HG03520 (cell line): ENCODE results near the gene SLC39A3.

Source experiments
- ATAC-seq: cut with Tn5 transposase; IDR thresholded peaks from one replicate; pipeline ENCODE4 v1.9.1; 2021; ENCODE audit warnings: mild to moderate bottlenecking, moderate library complexity; ENCODE audit not compliant: unreplicated experiment

SLC39A3 gene

GRCh38 chr19:2750808-2751437, 11.1 kb upstream of the SLC39A3 start:
- ATAC-seq = no peak

- ATAC-seq = no peak
Measured at GRCh38 chr19:2747349-2747748, 7.5 kb upstream of the SLC39A3 start.

GRCh38 chr19:2744113-2744512, 4.3 kb upstream of the SLC39A3 start:
- ATAC-seq = no peak

GRCh38 chr19:2743099-2743498, 3.3 kb upstream of the SLC39A3 start:
- no peak for ATAC-seq

GRCh38 chr19:2740314-2740656, 468 bp upstream of the SLC39A3 start:
- peak; percentile 5 for ATAC-seq

GRCh38 chr19:2736550-2737190, 3.1 kb downstream of the SLC39A3 start:
- ATAC-seq = no peak

- no peak for ATAC-seq
Measured at GRCh38 chr19:2735374-2735773, 4.4 kb downstream of the SLC39A3 start.

GRCh38 chr19:2734589-2735288, 5.1 kb downstream of the SLC39A3 start:
- no peak for ATAC-seq

- ATAC-seq = no peak
Measured at GRCh38 chr19:2733930-2734588, 5.8 kb downstream of the SLC39A3 start.

GRCh38 chr19:2732883-2733282, 6.9 kb downstream of the SLC39A3 start:
- ATAC-seq = no peak

- no peak for ATAC-seq
Measured at GRCh38 chr19:2732157-2732725, 7.6 kb downstream of the SLC39A3 start.

- ATAC-seq = no peak
Measured at GRCh38 chr19:2731181-2731995, 8.4 kb downstream of the SLC39A3 start.

- no peak for ATAC-seq
Measured at GRCh38 chr19:2729943-2730818, 9.6 kb downstream of the SLC39A3 start.

- ATAC-seq = no peak
Measured at GRCh38 chr19:2728783-2729387, 10.9 kb downstream of the SLC39A3 start.

GRCh38 chr19:2727640-2727944, 12.2 kb downstream of the SLC39A3 start:
- ATAC-seq = no peak

- ATAC-seq = no peak
Measured at GRCh38 chr19:2726904-2727639, 12.7 kb downstream of the SLC39A3 start.

- no peak for ATAC-seq
Measured at GRCh38 chr19:2726160-2726855, 13.5 kb downstream of the SLC39A3 start.

- no peak for ATAC-seq
Measured at GRCh38 chr19:2724148-2724557, 15.7 kb downstream of the SLC39A3 start.
